Measurements from ENCODE around the gene TRIM24.

Gene TRIM24

DNA sequence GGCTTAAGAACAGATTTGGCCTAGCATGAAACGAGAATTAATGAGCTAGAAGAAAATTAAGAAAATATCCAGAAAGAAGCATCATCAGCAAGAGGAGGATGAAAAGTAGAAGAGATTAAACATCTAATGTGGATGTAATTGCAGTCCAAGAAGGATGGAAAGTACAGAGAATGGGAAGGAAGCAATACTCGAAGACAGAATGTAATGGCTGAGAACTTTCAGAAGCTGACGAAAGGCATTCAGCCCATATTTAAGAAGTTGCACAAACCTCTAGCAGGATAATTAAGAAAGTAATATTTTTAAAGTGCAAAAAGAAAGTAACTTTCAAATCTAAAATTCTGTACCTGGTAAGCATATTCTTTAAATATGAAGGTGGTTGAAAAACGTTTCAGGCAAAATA lies 60.7 kb downstream of the TRIM24 start:
- Histone ChIP-seq H3K79me2 (ENCODE audit: insufficient read depth, low read length) (peaks cover under 1% of the 10 kb centered on the region; the same call in 1 of the 2 replicates), H3K27me3 (ENCODE audit: insufficient read depth, low read length, poor library complexity, severe bottlenecking) (no peaks in the 10 kb centered on the region), H3K9me2 (replicated peaks; ENCODE audit: low read depth, low read length) (no peaks in the 10 kb centered on the region), H3K36me3 (ENCODE audit: insufficient read depth, low read length) (peaks cover 75% of the 10 kb centered on the region), H3K9ac (ENCODE audit: low read depth, low read length, poor library complexity, severe bottlenecking) (no peak overlapping the region), H3K4me2 (ENCODE audit: low read depth, low read length, poor library complexity, severe bottlenecking) (no peak overlapping the region), H4K20me1 (ENCODE audit: insufficient read depth, low read length, poor library complexity, severe bottlenecking) (peaks cover 4% of the 10 kb centered on the region), H3K9me3 (ENCODE audit: insufficient read depth, low read depth, low read length) (no peaks in the 10 kb centered on the region), H2AFZ (ENCODE audit: low read length) (no peak overlapping the region), H3K4me1 (ENCODE audit: insufficient read depth, low read length, poor library complexity, severe bottlenecking) (no peaks in the 10 kb centered on the region), H3K4me3 (ENCODE audit: low read length, poor library complexity, severe bottlenecking) (no peak overlapping the region), H3F3A (ENCODE audit: low read depth) (no peaks in the 10 kb centered on the region)
- TF ChIP-seq, protein P1, sequence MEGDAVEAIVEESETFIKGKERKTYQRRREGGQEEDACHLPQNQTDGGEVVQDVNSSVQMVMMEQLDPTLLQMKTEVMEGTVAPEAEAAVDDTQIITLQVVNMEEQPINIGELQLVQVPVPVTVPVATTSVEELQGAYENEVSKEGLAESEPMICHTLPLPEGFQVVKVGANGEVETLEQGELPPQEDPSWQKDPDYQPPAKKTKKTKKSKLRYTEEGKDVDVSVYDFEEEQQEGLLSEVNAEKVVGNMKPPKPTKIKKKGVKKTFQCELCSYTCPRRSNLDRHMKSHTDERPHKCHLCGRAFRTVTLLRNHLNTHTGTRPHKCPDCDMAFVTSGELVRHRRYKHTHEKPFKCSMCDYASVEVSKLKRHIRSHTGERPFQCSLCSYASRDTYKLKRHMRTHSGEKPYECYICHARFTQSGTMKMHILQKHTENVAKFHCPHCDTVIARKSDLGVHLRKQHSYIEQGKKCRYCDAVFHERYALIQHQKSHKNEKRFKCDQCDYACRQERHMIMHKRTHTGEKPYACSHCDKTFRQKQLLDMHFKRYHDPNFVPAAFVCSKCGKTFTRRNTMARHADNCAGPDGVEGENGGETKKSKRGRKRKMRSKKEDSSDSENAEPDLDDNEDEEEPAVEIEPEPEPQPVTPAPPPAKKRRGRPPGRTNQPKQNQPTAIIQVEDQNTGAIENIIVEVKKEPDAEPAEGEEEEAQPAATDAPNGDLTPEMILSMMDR (conservative IDR thresholded peaks at IDR 0.05; ENCODE audit: low read length), result no peak
- TF ChIP-seq EZH2phosphoT487 (IDR thresholded peaks at IDR 0.05; ENCODE audit: borderline replicate concordance), result no peak

DNA sequence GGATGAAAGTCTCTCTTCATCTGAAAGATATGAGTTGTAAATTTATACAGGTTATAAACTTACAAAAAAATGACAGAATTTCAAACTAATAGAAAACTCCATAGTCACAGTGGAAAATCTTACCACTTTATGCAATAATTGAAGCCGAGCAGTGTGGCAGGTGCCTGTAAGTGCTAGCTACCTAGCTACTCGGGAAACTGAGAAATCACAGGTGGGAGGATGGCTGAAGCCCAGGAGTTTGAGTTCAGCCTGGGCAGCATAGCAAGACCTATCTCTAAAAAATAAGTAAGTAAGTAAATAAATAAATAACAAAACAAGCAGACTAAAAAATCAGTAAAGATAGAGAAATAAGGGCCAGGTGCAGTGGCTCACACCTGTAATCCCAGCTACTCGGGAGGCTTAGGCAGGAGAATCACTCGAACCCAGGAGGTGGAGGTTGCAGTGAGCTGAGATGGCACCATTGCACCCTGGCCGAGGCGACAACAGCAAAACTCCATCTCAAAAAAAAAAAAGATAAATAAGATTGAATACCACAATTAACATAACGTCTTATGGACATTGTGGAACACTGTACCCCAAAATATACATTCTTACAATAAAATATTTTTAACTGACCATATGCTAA lies 61.9 kb downstream of the TRIM24 start:
- Histone ChIP-seq H3K4me2 (ENCODE audit: low read depth, low read length, poor library complexity, severe bottlenecking) (no peak overlapping the region), H3K9ac (ENCODE audit: low read depth, low read length, poor library complexity, severe bottlenecking) (no peak overlapping the region), H3F3A (ENCODE audit: low read depth) (no peaks in the 10 kb centered on the region), H3K9me2 (replicated peaks; ENCODE audit: low read depth, low read length) (no peaks in the 10 kb centered on the region), H3K4me1 (ENCODE audit: insufficient read depth, low read length, poor library complexity, severe bottlenecking) (no peaks in the 10 kb centered on the region), H2AFZ (ENCODE audit: low read length) (no peak overlapping the region), H3K27me3 (ENCODE audit: insufficient read depth, low read length, poor library complexity, severe bottlenecking) (no peaks in the 10 kb centered on the region), H4K20me1 (ENCODE audit: insufficient read depth, low read length, poor library complexity, severe bottlenecking) (peaks cover 4% of the 10 kb centered on the region), H3K79me2 (ENCODE audit: insufficient read depth, low read length) (no peaks in the 10 kb centered on the region), H3K4me3 (ENCODE audit: low read length, poor library complexity, severe bottlenecking) (no peak overlapping the region), H3K36me3 (ENCODE audit: insufficient read depth, low read length) (peaks cover 77% of the 10 kb centered on the region), H3K9me3 (ENCODE audit: insufficient read depth, low read depth, low read length) (peaks cover 4% of the 10 kb centered on the region)
- no peak for TF ChIP-seq EZH2phosphoT487 (IDR thresholded peaks at IDR 0.05; ENCODE audit: borderline replicate concordance)
- TF ChIP-seq, protein P1 (conservative IDR thresholded peaks at IDR 0.05; ENCODE audit: low read length), result no peak

DNA sequence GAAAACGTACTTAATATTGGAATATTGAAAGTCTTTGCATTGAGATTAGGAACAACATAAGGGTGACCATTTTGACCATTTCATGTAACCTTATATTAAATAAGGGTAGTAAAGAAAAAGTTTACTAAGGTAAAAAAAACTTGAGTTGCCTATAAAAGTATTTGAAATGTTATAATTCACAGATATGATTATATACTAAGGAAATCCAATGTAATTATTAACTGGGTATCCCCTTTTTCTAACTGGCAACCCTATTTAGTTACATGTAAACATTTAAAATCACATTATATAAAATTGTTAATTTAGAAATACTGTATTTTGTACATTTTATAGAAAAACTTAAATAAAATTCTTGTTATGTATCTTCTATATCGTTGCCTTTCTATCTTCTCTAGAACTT lies 64.2 kb downstream of the TRIM24 start:
- Histone ChIP-seq H3F3A (ENCODE audit: low read depth) (no peaks in the 10 kb centered on the region), H3K4me1 (ENCODE audit: insufficient read depth, low read length, poor library complexity, severe bottlenecking) (no peaks in the 10 kb centered on the region), H3K9ac (ENCODE audit: low read depth, low read length, poor library complexity, severe bottlenecking) (no peak overlapping the region), H3K36me3 (ENCODE audit: insufficient read depth, low read length) (peaks cover 78% of the 10 kb centered on the region), H4K20me1 (ENCODE audit: insufficient read depth, low read length, poor library complexity, severe bottlenecking) (no peaks in the 10 kb centered on the region), H3K79me2 (ENCODE audit: insufficient read depth, low read length) (no peaks in the 10 kb centered on the region), H3K27me3 (ENCODE audit: insufficient read depth, low read length, poor library complexity, severe bottlenecking) (no peaks in the 10 kb centered on the region), H2AFZ (ENCODE audit: low read length) (no peak overlapping the region), H3K4me2 (ENCODE audit: low read depth, low read length, poor library complexity, severe bottlenecking) (no peak overlapping the region), H3K9me3 (ENCODE audit: insufficient read depth, low read depth, low read length) (peaks cover 25% of the 10 kb centered on the region), H3K9me2 (replicated peaks; ENCODE audit: low read depth, low read length) (no peaks in the 10 kb centered on the region), H3K4me3 (ENCODE audit: low read length, poor library complexity, severe bottlenecking) (no peak overlapping the region)
- TF ChIP-seq EZH2phosphoT487 (IDR thresholded peaks at IDR 0.05; ENCODE audit: borderline replicate concordance), result no peak
- TF ChIP-seq, protein P1 (conservative IDR thresholded peaks at IDR 0.05; ENCODE audit: low read length), result no peak
